Measurements from ENCODE around the gene RECK.

RECK gene

GRCh38 chr9:36029765-36030528 is 6.8 kb upstream of the RECK start:
- no peak for DNase-seq

- no peak for DNase-seq
Measured at GRCh38 chr9:36030871-36031270, 5.8 kb upstream of the RECK start.

- no peak for DNase-seq
Measured at GRCh38 chr9:36031774-36032555, 4.7 kb upstream of the RECK start.

- DNase-seq: no peak
Measured at GRCh38 chr9:36033788-36034187, 2.9 kb upstream of the RECK start.

GRCh38 chr9:36034234-36034633 is 2.5 kb upstream of the RECK start:
- DNase-seq: no peak

GRCh38 chr9:36035006-36035405 is 1.7 kb upstream of the RECK start:
- no peak for DNase-seq

- no peak for DNase-seq
Measured at GRCh38 chr9:36036253-36036779, 397 bp upstream of the RECK start.

- DNase-seq: no peak
Measured at GRCh38 chr9:36037549-36038122, 923 bp downstream of the RECK start.

GRCh38 chr9:36039121-36039520 is 2.4 kb downstream of the RECK start:
- DNase-seq: no peak

GRCh38 chr9:36039696-36040095 is 3.0 kb downstream of the RECK start:
- no peak for DNase-seq

GRCh38 chr9:36040271-36040925 is 3.7 kb downstream of the RECK start:
- no peak for DNase-seq

- no peak for DNase-seq
Measured at GRCh38 chr9:36041506-36041905, 4.8 kb downstream of the RECK start.

GRCh38 chr9:36045610-36046009 is 8.9 kb downstream of the RECK start:
- DNase-seq: no peak

GRCh38 chr9:36046923-36047322 is 10.2 kb downstream of the RECK start:
- no peak for DNase-seq

GRCh38 chr9:36049408-36049807 is 12.7 kb downstream of the RECK start:
- no peak for DNase-seq

GRCh38 chr9:36050476-36050875 is 13.8 kb downstream of the RECK start:
- no peak for DNase-seq

GRCh38 chr9:36051317-36051716 is 14.6 kb downstream of the RECK start:
- DNase-seq: no peak

GRCh38 chr9:36053971-36054370 is 17.3 kb downstream of the RECK start:
- no peak for DNase-seq

GRCh38 chr9:36056896-36057295 is 20.2 kb downstream of the RECK start:
- DNase-seq: peak; percentile 71

GRCh38 chr9:36063804-36064447 is 27.2 kb downstream of the RECK start:
- DNase-seq: no peak

GRCh38 chr9:36064448-36065037 is 27.8 kb downstream of the RECK start:
- no peak for DNase-seq

GRCh38 chr9:36074055-36074454 is 37.3 kb downstream of the RECK start:
- no peak for DNase-seq

All from NCI-H1105 (cell line).